SU-DHL-6 (cell line): ENCODE data around the gene TSPAN16.

ENCODE experiments used
- H2AFZ ChIP-seq: fragments of 200-600 bp; sonication (generic); 2 replicates; pipeline ENCODE4 v1.6.1; 2014; ENCODE audit warnings: low read depth, mild to moderate bottlenecking, moderate library complexity, mixed read lengths, antibody characterized with exemption, low read length; ENCODE audit not compliant: severe bottlenecking
- H3F3A ChIP-seq: fragments of 200-600 bp; shearing (Covaris generic); 2 replicates; pipeline ENCODE4 v1.6.0; 2016; ENCODE audit warnings: antibody characterized with exemption, mild to moderate bottlenecking; ENCODE audit not compliant: insufficient read depth
- H3K27ac ChIP-seq: fragments of 200-600 bp; sonication (generic); 2 replicates; pipeline ENCODE4 v1.5.1; 2016; ENCODE audit warnings: low read depth, mild to moderate bottlenecking, low read length, moderate library complexity, mixed read lengths
- H3K27me3 ChIP-seq: fragments of 200-600 bp; sonication (generic), shearing (Covaris generic); 2 replicates; pipeline ENCODE4 v1.6.0; 2014; ENCODE audit warnings: mild to moderate bottlenecking, low read length
- H3K36me3 ChIP-seq: fragments of 200-600 bp; sonication (generic); 2 replicates; pipeline ENCODE4 v1.6.1; 2014; ENCODE audit warnings: mild to moderate bottlenecking, low read length, mixed read lengths
- H3K4me2 ChIP-seq: fragments of 300-600, 200-600 bp; shearing (Covaris generic), sonication (generic); 2 replicates; pipeline ENCODE4 v1.6.0; 2014; ENCODE audit warnings: low read length, low read depth, mild to moderate bottlenecking; ENCODE audit not compliant: poor library complexity, severe bottlenecking
- H3K4me3 ChIP-seq: fragments of 200-600 bp; sonication (generic); 2 replicates; pipeline ENCODE4 v1.5.1; 2014; ENCODE audit warnings: antibody characterized with exemption, low read length, mild to moderate bottlenecking, mixed read lengths; ENCODE audit not compliant: insufficient read depth, poor library complexity, severe bottlenecking
- H3K79me2 ChIP-seq: fragments of 200-600 bp; sonication (generic); 2 replicates; pipeline ENCODE4 v1.6.1; 2014; ENCODE audit warnings: mild to moderate bottlenecking, low read length, moderate library complexity; ENCODE audit not compliant: insufficient read depth
- H3K9ac ChIP-seq: fragments of 200-600 bp; sonication (generic); 2 replicates; pipeline ENCODE4 v1.7.0; 2014; ENCODE audit warnings: mild to moderate bottlenecking, low read length
- H3K9me2 ChIP-seq: fragments of 200-600 bp; sonication (generic); replicated peaks from 2 replicates; pipeline ENCODE4 v1.6.1; 2014; ENCODE audit warnings: low read length; ENCODE audit not compliant: insufficient read depth
- H3K9me3 ChIP-seq: fragments of 200-600 bp; sonication (generic); 2 replicates; pipeline ENCODE4 v1.6.1; 2014; ENCODE audit warnings: low read length, mixed read lengths; ENCODE audit not compliant: insufficient read depth
- H4K20me1 ChIP-seq: fragments of 200-600 bp; sonication (generic); 2 replicates; pipeline ENCODE4 v1.6.1; 2014; ENCODE audit warnings: low read depth, mild to moderate bottlenecking, antibody characterized with exemption, low read length, moderate library complexity, mixed read lengths
- CTCF ChIP-seq: fragments of 200-600 bp; sonication (generic); IDR thresholded peaks from one replicate; pipeline ENCODE4 v1.5.1; 2017; ENCODE audit warnings: antibody characterized with exemption, mild to moderate bottlenecking, low read length, moderate library complexity; ENCODE audit not compliant: insufficient read depth, poor library complexity, severe bottlenecking
- EZH2phosphoT487 ChIP-seq: fragments of 200-600 bp; sonication (generic), shearing (Covaris generic); conservative IDR thresholded peaks from 2 replicates; pipeline ENCODE4 v1.6.1; 2018; ENCODE audit warnings: mild to moderate bottlenecking, antibody characterized with exemption, low read length, moderate library complexity, mixed read lengths

Gene TSPAN16

GRCh38 chr19:11322269-11323024, 26.5 kb downstream of the TSPAN16 start:
- Histone ChIP-seq H2AFZ (no peak overlapping the region), H3K4me2 (no peak overlapping the region), H3K79me2 (no peaks in the 10 kb centered on the region), H4K20me1 (no peaks in the 10 kb centered on the region), H3K9ac (no peak overlapping the region), H3K36me3 (no peaks in the 10 kb centered on the region), H3K4me3 (no peak overlapping the region), H3K9me2 (no peaks in the 10 kb centered on the region), H3F3A (no peaks in the 10 kb centered on the region), H3K27ac (no peak overlapping the region), H3K27me3 (no peaks in the 10 kb centered on the region), H3K9me3 (no peaks in the 10 kb centered on the region)
- TF ChIP-seq CTCF (no peak), EZH2phosphoT487 (no peak)

- H3K4me3 ChIP-seq: no peak overlapping the region
- H3F3A ChIP-seq: no peaks in the 10 kb centered on the region
- no peak overlapping the region for H3K9ac ChIP-seq
These were observed 27.7 kb downstream of the TSPAN16 start for GRCh38 chr19:11323601-11324078.

GRCh38 chr19:11324079-11324661, 28.2 kb downstream of the TSPAN16 start:
- Histone ChIP-seq H3F3A (no peaks in the 10 kb centered on the region), H3K79me2 (no peaks in the 10 kb centered on the region), H3K36me3 (no peaks in the 10 kb centered on the region), H3K27me3 (no peaks in the 10 kb centered on the region), H3K9ac (no peak overlapping the region), H3K9me3 (no peaks in the 10 kb centered on the region), H3K27ac (no peak overlapping the region), H3K4me3 (no peak overlapping the region), H2AFZ (no peak overlapping the region), H4K20me1 (no peaks in the 10 kb centered on the region), H3K9me2 (no peaks in the 10 kb centered on the region), H3K4me2 (no peak overlapping the region)
- no peak for TF ChIP-seq CTCF
- no peak for TF ChIP-seq EZH2phosphoT487

More at GRCh38 chr19:11323601-11324078, 27.7 kb downstream of the TSPAN16 start:
- Histone ChIP-seq H3K27me3 (no peaks in the 10 kb centered on the region), H4K20me1 (no peaks in the 10 kb centered on the region), H3K9me3 (no peaks in the 10 kb centered on the region), H3K79me2 (no peaks in the 10 kb centered on the region), H3K27ac (no peak overlapping the region), H3K4me2 (no peak overlapping the region), H3K9me2 (no peaks in the 10 kb centered on the region), H2AFZ (no peak overlapping the region), H3K36me3 (no peaks in the 10 kb centered on the region)
- TF ChIP-seq CTCF: no peak
- no peak for TF ChIP-seq EZH2phosphoT487
